Fibroblast of lung (primary cell): ENCODE data around the gene ANGEL2.

Source experiments
- CTCF ChIP-seq, 2 donors: IDR thresholded peaks in 1 of 2; conservative IDR thresholded peaks in 1 of 2; 1 replicate in 1 of 2; 2 replicates in 1 of 2; pipeline ENCODE4 v1.5.1; 2011 to 2012; ENCODE audit warnings: low read length in 2 of 2, control low read depth in 1 of 2, inconsistent platforms in 1 of 2, low read depth in 1 of 2, mild to moderate bottlenecking in 1 of 2
- EZH2 ChIP-seq: IDR thresholded peaks from 2 replicates; pipeline ENCODE4 v1.5.1; 2012; ENCODE audit warnings: low read length, control low read depth, mild to moderate bottlenecking; ENCODE audit errors: missing control alignments

- no peak for TF ChIP-seq EZH2
- TF ChIP-seq CTCF (conservative IDR thresholded peaks at IDR 0.05 in 1 of 2, IDR thresholded peaks at IDR 0.05 in 1 of 2; ENCODE audit: low read depth in 1 of 2, low read length in 2 of 2): no peak
Observed at GRCh38 chr1:212987702-212988322, 27.9 kb downstream of the ANGEL2 start.
